ENCODE measurements around the gene OLFML2A. TPM values are rescaled to one million over a fixed set of nuclear protein-coding genes. Genes with fewer than 3 reads are reported as not detected.
A peak's percentile ranks its signal among the peaks of the same experiment; 100 is the strongest.

Gene OLFML2A
- polyA plus RNA-seq, 1 donor: 11.7 TPM

GRCh38 chr9:124786881-124787573 lies 10.1 kb downstream of the OLFML2A start:
- WGBS (ENCODE audit: insufficient coverage, low lambda C conversion rate): no CpG with 5 or more reads among the region's 20 CpGs
- Histone ChIP-seq H3K4me1 (ENCODE audit: control insufficient read depth, insufficient read depth, low read length) (no peaks in the 10 kb centered on the region), H3K36me3 (ENCODE audit: control insufficient read depth, insufficient read depth, low read length) (no peaks in the 10 kb centered on the region), H3K27me3 (ENCODE audit: control insufficient read depth, insufficient read depth, low read length) (no peaks in the 10 kb centered on the region), H3K27ac (ENCODE audit: low read length) (no peak overlapping the region), H3K9me3 (ENCODE audit: control insufficient read depth, low read depth, low read length) (no peaks in the 10 kb centered on the region), H3K4me3 (ENCODE audit: low read length) (no peak overlapping the region)
- DNase-seq: no peak

GRCh38 chr9:124788542-124789217 lies 11.7 kb downstream of the OLFML2A start:
- Histone ChIP-seq H3K4me1 (ENCODE audit: control insufficient read depth, insufficient read depth, low read length) (no peaks in the 10 kb centered on the region), H3K9me3 (ENCODE audit: control insufficient read depth, low read depth, low read length) (no peaks in the 10 kb centered on the region), H3K36me3 (ENCODE audit: control insufficient read depth, insufficient read depth, low read length) (no peaks in the 10 kb centered on the region), H3K27me3 (ENCODE audit: control insufficient read depth, insufficient read depth, low read length) (no peaks in the 10 kb centered on the region), H3K27ac (ENCODE audit: low read length) (no peak overlapping the region), H3K4me3 (ENCODE audit: low read length) (no peak overlapping the region)
- DNase-seq: no peak
- no CpG with 5 or more reads among the region's 3 CpGs for WGBS (ENCODE audit: insufficient coverage, low lambda C conversion rate)

GRCh38 chr9:124789531-124789930 lies 12.6 kb downstream of the OLFML2A start:
- Histone ChIP-seq H3K4me3 (ENCODE audit: low read length) (no peak overlapping the region), H3K36me3 (ENCODE audit: control insufficient read depth, insufficient read depth, low read length) (no peaks in the 10 kb centered on the region), H3K27me3 (ENCODE audit: control insufficient read depth, insufficient read depth, low read length) (no peaks in the 10 kb centered on the region), H3K9me3 (ENCODE audit: control insufficient read depth, low read depth, low read length) (no peaks in the 10 kb centered on the region), H3K27ac (ENCODE audit: low read length) (no peak overlapping the region), H3K4me1 (ENCODE audit: control insufficient read depth, insufficient read depth, low read length) (no peaks in the 10 kb centered on the region)
- WGBS (ENCODE audit: insufficient coverage, low lambda C conversion rate): no CpG with 5 or more reads among the region's 2 CpGs
- DNase-seq: no peak

- DNase-seq: no peak
- Histone ChIP-seq H3K4me1 (ENCODE audit: control insufficient read depth, insufficient read depth, low read length) (peaks cover 3% of the 10 kb centered on the region), H3K27me3 (ENCODE audit: control insufficient read depth, insufficient read depth, low read length) (no peaks in the 10 kb centered on the region), H3K27ac (ENCODE audit: low read length) (no peak overlapping the region), H3K4me3 (ENCODE audit: low read length) (no peak overlapping the region), H3K9me3 (ENCODE audit: control insufficient read depth, low read depth, low read length) (no peaks in the 10 kb centered on the region), H3K36me3 (ENCODE audit: control insufficient read depth, insufficient read depth, low read length) (no peaks in the 10 kb centered on the region)
- no CpG with 5 or more reads among the region's 8 CpGs for WGBS (ENCODE audit: insufficient coverage, low lambda C conversion rate)
These were observed 13.4 kb downstream of the OLFML2A start for GRCh38 chr9:124790301-124790700.

- Histone ChIP-seq H3K27me3 (ENCODE audit: control insufficient read depth, insufficient read depth, low read length) (no peaks in the 10 kb centered on the region), H3K4me3 (ENCODE audit: low read length) (no peak overlapping the region), H3K9me3 (ENCODE audit: control insufficient read depth, low read depth, low read length) (no peaks in the 10 kb centered on the region), H3K4me1 (ENCODE audit: control insufficient read depth, insufficient read depth, low read length) (peaks cover 3% of the 10 kb centered on the region), H3K27ac (ENCODE audit: low read length) (no peak overlapping the region), H3K36me3 (ENCODE audit: control insufficient read depth, insufficient read depth, low read length) (no peaks in the 10 kb centered on the region)
- no CpG with 5 or more reads among the region's 5 CpGs for WGBS (ENCODE audit: insufficient coverage, low lambda C conversion rate)
- DNase-seq: no peak
These were observed 14.0 kb downstream of the OLFML2A start for GRCh38 chr9:124790801-124791505.

GRCh38 chr9:124792257-124793014 lies 15.5 kb downstream of the OLFML2A start:
- Histone ChIP-seq H3K27ac (ENCODE audit: low read length) (no peak overlapping the region), H3K4me3 (ENCODE audit: low read length) (no peak overlapping the region), H3K36me3 (ENCODE audit: control insufficient read depth, insufficient read depth, low read length) (no peaks in the 10 kb centered on the region), H3K4me1 (ENCODE audit: control insufficient read depth, insufficient read depth, low read length) (peaks cover 3% of the 10 kb centered on the region), H3K27me3 (ENCODE audit: control insufficient read depth, insufficient read depth, low read length) (no peaks in the 10 kb centered on the region), H3K9me3 (ENCODE audit: control insufficient read depth, low read depth, low read length) (no peaks in the 10 kb centered on the region)
- 83% methylated on average over 1 of the region's 8 CpGs for WGBS (ENCODE audit: insufficient coverage, low lambda C conversion rate)
- no peak for DNase-seq

- Histone ChIP-seq H3K4me3 (ENCODE audit: low read length) (no peak overlapping the region), H3K27me3 (ENCODE audit: control insufficient read depth, insufficient read depth, low read length) (no peaks in the 10 kb centered on the region), H3K36me3 (ENCODE audit: control insufficient read depth, insufficient read depth, low read length) (no peaks in the 10 kb centered on the region), H3K9me3 (ENCODE audit: control insufficient read depth, low read depth, low read length) (no peaks in the 10 kb centered on the region), H3K27ac (ENCODE audit: low read length) (no peak overlapping the region), H3K4me1 (ENCODE audit: control insufficient read depth, insufficient read depth, low read length) (peaks cover 3% of the 10 kb centered on the region)
- DNase-seq: no peak
- no CpG with 5 or more reads among the region's 9 CpGs for WGBS (ENCODE audit: insufficient coverage, low lambda C conversion rate)
These were observed 16.1 kb downstream of the OLFML2A start for GRCh38 chr9:124793015-124793541.

DNA sequence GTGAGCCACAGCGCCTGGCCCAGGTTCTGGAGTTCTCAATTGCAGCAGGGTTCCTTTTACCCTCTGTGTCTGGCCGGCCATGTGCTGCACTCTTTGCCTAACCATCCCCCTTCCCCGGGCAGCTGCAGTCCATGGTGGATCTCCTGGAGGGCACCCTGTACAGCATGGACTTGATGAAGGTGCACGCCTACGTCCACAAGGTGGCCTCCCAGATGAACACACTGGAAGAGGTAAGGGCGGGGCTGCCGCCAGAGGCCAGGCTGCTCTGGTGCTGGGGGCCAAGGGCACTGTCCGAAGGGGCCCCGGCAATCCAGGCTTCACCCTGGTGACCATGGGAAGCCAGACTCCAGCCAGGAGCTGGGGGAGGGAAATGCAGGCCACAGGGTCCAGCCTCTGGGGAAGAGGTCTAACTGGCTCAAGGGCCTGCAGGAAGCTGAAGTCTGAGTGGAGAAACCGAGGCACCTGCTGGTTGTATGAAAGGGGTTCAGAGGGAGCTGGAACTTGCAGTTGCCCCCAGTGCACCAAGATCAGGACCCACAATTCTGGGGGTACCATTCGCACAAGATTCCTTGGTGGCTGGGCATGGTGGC lies 18.1 kb downstream of the OLFML2A start:
- no CpG with 5 or more reads among the region's 11 CpGs for WGBS (ENCODE audit: insufficient coverage, low lambda C conversion rate)
- Histone ChIP-seq H3K9me3 (ENCODE audit: control insufficient read depth, low read depth, low read length) (no peaks in the 10 kb centered on the region), H3K27me3 (ENCODE audit: control insufficient read depth, insufficient read depth, low read length) (no peaks in the 10 kb centered on the region), H3K4me1 (ENCODE audit: control insufficient read depth, insufficient read depth, low read length) (peaks cover 3% of the 10 kb centered on the region), H3K27ac (ENCODE audit: low read length) (no peak overlapping the region), H3K4me3 (ENCODE audit: low read length) (no peak overlapping the region), H3K36me3 (ENCODE audit: control insufficient read depth, insufficient read depth, low read length) (no peaks in the 10 kb centered on the region)
- peak; percentile 48 to 55 for DNase-seq

GRCh38 chr9:124795881-124796431 lies 19.0 kb downstream of the OLFML2A start:
- Histone ChIP-seq H3K36me3 (ENCODE audit: control insufficient read depth, insufficient read depth, low read length) (no peaks in the 10 kb centered on the region), H3K27ac (ENCODE audit: low read length) (no peak overlapping the region), H3K4me1 (ENCODE audit: control insufficient read depth, insufficient read depth, low read length) (peaks cover 3% of the 10 kb centered on the region), H3K27me3 (ENCODE audit: control insufficient read depth, insufficient read depth, low read length) (no peaks in the 10 kb centered on the region), H3K9me3 (ENCODE audit: control insufficient read depth, low read depth, low read length) (no peaks in the 10 kb centered on the region), H3K4me3 (ENCODE audit: low read length) (no peak overlapping the region)
- 88% methylated on average over 1 of the region's 9 CpGs for WGBS (ENCODE audit: insufficient coverage, low lambda C conversion rate)
- no peak for DNase-seq
